ENCODE results near the gene GMDS. TPM values are rescaled to one million over a fixed set of nuclear protein-coding genes. Genes with fewer than 3 reads are reported as not detected.

GMDS gene
- total RNA-seq, 1 donor from 2014 or later = 65.2 TPM

- DNase-seq (ENCODE audit: low spot score) = no peak
Observed at GRCh38 chr6:2178125-2178524, 67.3 kb downstream of the GMDS start.

DNA sequence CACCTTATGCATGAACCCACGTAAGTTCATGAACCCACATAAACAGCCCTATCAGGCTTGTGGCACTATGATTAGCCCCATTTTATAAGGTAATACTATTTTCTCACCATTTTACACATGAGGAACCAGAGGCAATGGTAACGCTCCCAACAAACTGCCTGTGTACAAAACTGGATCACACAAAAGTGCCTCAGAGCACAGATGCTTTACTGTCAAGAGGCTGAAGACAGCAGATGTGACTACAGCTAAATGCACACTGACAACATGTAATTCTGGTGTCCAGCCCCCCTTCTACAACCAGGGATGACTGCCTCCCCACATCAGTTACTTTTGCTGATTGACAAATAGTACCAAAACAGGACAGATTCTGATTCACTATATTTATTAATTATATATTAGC is 69.6 kb downstream of the GMDS start:
- no peak for DNase-seq (ENCODE audit: low spot score)

DNA sequence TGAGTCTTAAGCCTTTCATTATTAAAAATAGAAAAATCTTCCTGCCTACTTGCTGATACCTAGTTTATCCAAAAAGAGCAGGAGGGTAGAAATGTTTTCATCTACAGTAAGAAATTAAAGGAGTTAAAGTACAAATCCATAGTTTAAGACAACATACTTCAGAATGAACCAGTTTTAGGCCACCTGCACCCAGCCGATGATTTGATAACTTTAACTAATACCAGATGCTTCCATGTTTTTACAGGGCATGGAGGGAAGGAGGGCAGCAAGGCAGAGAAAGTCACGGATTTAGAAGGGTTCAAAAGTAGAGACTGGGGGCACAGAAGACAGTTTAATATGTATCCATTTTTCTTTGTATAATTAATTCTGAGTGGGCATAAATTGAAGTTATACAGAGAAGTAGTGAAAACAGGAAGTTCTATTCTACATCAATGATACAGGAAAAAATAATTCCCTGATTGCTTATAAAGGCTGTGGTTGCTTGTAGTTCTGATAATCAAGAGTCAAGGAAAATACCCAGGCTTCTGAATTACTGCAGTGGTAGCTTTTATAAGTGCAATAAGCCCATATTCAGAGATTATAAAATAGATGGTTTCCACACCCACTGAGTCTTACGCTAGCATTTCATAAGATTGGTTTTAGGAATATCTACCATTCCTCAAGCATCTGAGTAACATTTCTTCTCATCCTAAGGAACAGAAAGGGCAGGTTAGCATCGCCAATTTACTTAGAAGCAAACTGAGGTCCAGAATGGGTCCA is 72.0 kb downstream of the GMDS start:
- DNase-seq (ENCODE audit: low spot score) = no peak

DNA sequence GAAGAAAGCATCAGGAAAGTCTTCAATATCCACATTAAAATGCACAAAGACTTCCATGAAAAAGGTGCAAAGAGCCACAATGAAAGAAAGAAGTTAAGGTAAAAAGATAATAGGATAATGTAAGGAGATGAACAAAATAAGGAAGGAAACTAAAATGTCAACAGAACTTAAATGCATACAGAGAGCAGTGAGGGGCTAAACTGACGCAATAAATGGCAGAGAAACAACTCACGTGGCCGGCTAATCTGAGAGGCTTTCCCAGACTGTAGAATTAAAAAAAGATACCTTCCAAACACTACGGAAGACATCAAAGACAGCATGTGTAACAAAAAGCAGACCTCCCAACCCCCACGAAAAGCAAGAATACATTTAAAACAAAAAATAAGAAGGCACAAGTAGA is 73.7 kb downstream of the GMDS start:
- no peak for DNase-seq (ENCODE audit: low spot score)

GRCh38 chr6:2168480-2168879 is 76.9 kb downstream of the GMDS start:
- no peak for DNase-seq (ENCODE audit: low spot score)

DNA sequence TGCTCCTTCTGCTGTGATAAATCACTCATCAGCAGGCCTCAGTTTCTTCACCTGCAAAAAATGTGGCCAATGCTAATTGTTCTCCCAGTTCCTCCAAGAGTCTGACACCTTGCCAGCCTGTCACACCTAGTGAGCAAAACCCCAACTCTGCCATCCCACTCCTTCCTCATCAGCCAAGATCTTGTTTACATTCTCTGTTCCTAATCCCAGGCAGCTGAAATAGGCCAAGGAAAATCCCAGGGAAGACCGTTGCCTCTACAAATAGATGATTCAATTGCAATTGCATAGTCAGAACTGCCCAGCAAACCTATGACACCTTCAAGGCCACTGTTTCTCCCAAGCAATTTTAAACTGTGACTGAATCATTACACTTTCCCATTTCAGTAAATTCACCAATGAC is 78.7 kb downstream of the GMDS start:
- DNase-seq (ENCODE audit: low spot score) = no peak

GRCh38 chr6:2165286-2165685 is 80.1 kb downstream of the GMDS start:
- no peak for DNase-seq (ENCODE audit: low spot score)

GRCh38 chr6:2164481-2164880 is 80.9 kb downstream of the GMDS start:
- no peak for DNase-seq (ENCODE audit: low spot score)

DNA sequence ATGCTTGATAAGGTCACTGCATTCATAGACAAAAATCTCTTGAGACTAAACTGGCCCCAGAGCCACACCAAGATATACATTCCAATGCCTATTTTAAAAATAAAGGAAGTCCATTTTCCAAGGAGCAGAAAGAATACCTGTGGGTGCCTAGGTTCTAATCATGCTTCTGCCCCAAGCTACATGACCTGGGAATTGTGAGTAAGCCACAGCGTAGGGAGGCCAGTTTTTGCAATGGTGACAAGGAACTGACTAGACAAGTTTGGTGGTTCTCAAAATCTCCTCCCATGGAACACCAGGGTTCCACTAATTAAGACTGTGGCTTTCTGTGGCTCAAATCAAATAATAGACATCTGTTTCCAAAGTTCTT is 83.3 kb downstream of the GMDS start:
- DNase-seq (ENCODE audit: low spot score) = no peak

DNA sequence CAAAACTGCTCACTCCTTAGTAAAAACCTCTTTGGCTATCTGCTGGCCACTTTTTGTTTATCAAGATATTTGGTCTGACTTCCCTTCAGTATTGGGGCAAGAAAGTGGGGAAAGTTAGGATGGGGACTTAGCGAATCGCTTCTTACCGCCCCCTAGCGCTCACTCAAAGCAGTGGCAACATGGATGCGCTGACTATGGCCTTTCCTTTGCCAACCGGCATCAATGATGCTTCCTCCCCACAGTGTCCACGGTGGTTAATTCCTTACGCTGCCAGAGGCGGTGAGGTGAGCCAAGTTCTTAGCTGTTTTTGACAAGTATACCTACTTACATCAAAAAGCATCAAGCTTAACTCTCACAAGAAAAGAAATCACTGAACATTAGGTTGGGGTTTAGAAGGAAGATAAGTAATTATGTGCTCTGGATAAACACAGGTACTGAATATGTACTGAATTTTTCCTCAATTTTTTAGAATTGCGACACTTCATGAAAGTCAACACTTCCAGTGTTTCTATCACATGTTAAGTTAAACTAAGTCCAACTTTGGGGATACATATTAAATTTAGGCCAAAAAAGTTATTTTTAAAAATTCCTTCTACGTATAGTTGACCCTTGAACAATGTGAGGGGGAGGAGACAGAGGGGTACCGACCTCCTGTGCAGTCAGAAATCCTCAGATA is 86.7 kb downstream of the GMDS start:
- no peak for DNase-seq (ENCODE audit: low spot score)

DNA sequence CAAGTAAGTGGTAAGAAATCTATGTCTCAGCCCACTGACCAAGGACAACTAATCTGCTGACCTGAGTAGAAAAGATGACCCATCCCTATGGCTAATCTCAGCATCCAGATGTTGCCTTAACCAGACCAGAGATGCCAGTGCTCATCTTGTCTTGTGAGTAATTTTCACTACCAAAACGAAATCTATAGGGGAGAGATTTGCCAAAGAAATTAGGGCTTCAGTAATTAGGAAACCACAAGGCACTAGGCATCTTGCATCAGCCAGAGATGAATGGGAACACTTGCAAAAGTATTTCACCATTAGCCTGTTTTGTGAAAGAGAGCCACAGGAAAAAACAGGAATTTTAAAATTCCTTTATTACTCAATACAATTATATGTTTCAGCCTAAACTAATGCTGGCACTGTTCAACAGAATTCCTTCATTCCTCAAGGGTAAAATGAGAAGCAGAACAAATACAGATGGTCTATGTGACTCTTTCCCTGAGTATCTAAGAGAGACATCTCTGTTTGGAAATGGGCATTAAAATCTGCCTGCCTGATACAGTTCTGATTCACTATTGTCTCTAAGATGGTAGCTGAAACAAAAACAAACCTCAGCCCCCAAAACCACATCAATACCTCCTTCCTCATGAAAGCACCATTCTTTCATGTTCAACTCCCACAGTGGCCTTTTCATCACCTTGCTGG is 87.8 kb downstream of the GMDS start:
- DNase-seq (ENCODE audit: low spot score) = no peak

DNA sequence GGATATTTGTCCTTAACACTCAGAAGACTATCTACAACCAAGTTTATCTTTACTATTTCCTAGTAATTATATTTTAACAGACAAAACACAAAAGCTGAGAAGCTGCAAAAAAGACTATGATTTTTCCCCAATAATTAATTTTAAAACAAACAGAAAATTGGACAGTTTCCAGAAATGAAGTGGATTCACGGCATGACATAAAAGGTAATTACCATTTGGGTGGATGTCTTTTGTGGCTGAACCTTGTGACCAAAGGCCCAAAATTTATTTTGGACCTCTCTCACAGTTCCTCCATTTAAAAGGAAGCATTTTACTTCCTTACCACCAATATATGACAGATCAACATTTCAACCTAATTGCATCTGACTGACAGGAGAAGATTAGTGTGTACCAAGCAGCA is 90.2 kb downstream of the GMDS start:
- no peak for DNase-seq (ENCODE audit: low spot score)

- DNase-seq (ENCODE audit: low spot score) = no peak
Observed at GRCh38 chr6:2149361-2150006, 95.9 kb downstream of the GMDS start.

DNA sequence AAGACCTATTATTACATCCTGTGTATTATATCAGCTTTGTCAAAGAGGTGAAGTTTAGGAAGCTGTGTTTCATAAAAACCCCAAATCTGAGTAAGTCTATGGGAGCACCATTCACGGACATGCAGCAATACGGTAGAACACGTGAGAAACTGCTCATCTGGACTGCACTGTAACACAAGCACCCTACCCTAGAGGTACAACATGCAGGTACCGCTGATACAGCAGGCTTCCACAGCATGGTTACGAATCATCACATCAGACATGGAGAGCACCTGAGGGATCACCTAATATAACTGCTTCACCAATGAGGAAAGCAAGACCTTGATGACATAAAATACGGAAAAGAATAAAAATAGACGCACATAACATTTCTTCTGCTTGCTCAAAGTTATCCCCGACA is 96.7 kb downstream of the GMDS start:
- DNase-seq (ENCODE audit: low spot score) = no peak

DNA sequence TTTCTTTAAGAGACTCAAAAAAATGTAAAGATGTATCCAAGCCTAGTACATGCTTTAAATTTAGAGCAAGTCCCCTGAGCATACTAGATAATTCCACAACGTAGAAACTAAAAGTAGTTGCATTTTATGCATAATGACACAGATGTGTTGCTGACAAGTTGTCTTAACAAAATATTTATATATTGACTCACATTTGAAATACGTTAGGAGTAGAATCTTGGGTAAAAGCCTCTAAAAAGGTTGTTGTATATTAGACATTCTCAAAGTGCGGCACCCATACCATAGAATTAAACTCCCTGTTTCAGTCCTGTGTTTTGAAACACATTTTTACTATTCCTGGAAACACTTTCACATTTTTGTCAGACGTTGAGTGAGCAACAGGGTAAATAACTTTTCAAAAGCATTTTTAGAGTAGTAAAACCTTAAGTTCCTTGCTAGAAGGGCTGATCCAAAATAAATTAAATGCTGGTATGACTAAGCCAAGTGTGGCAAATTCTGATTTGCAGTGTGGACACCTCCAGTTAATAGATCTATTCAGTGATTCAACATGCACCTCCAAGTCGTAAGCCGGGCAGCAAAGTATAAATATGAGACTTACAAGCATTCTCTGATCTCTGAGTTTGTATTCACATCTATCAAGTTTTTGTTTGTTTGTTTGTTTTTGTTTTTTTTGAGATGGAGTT is 97.5 kb downstream of the GMDS start:
- no peak for DNase-seq (ENCODE audit: low spot score)

DNA sequence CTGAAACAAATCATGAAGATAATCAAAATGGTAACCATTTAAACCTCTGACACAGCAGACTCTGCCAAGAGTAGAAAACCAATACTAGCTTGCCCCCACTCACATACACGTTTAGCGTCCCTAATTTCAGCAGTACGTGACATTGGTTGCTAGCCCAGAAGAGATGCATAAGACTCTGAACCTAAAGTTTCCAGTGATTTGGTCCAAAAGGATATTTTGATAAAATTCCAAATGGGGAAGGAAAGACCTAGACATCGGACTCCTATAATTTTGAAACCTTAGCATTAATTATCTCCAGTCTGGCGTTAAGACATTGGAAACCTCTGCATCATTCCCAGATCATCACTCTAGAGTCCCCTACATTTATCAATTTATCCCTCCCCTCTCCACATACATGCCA is 98.1 kb downstream of the GMDS start:
- no peak for DNase-seq (ENCODE audit: low spot score)

DNA sequence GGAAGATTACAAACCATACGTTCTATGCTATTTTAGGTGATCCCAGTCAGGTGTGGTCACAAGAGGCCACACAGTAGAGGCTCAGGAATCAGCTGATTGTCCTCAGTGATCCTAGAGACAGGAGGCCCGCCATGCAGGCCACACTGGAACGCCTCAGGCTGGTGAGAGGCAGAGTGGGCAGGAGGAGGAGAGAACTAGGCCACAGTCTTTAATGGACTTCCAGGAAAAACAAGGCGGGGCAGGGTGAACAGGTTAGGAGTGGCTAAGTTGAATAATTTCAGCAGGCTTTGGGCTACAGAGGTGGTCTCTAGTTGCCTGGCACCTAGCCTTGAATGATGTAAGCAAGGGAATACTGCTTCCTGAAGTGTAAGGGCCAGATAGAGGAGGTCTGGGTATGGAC is 101.2 kb downstream of the GMDS start:
- DNase-seq (ENCODE audit: low spot score) = no peak

GRCh38 chr6:2141644-2142290 is 103.6 kb downstream of the GMDS start:
- DNase-seq (ENCODE audit: low spot score) = no peak

- DNase-seq (ENCODE audit: low spot score) = no peak
Observed at GRCh38 chr6:2140438-2141128, 104.8 kb downstream of the GMDS start.

- no peak for DNase-seq (ENCODE audit: low spot score)
Observed at GRCh38 chr6:2135401-2135800, 110.0 kb downstream of the GMDS start.

DNA sequence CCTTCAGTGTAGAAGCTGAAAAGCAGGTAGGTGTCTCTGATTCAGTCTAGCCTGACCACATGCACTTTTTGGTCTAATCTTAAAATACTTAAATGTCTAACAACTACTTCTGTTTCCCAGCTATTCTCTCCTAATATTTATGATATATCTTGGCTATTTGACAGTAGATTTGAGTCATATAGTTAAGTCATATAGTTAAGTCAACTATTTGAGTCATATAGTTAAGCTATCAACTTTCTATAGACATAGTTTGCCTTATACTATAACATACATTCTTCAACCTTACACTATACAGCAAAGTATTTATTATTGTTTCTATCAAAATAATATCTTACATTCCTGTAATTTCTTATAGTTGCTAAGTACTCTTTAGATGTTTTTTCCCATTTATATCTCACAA is 110.9 kb downstream of the GMDS start:
- no peak for DNase-seq (ENCODE audit: low spot score)
